OCI-LY7 (cell line): ENCODE measurements around the gene CDK14. TPM values are rescaled to one million over a fixed set of nuclear protein-coding genes. Genes with fewer than 3 reads are reported as not detected.

Experiments used
- BruUV-seq: library from RNA; stranded (reverse); fragments of 400-500 nt; replicated peaks from 2 replicates; lab custom pipeline; 2021; lab: Mats Ljungman, UMichigan
- CTCF ChIA-PET: fragments of 300-600 bp; sonication (Branson Sonifier 250); formaldehyde crosslinking; loops from one replicate; lab custom pipeline; 2022; ENCODE audit warnings: antibody characterized with exemption; ENCODE audit not compliant: unreplicated experiment; lab: Charles Lee
- POLR2A ChIA-PET: fragments of 300-600 bp; sonication (Branson Sonifier 250); formaldehyde crosslinking; loops from one replicate; lab custom pipeline; 2022; ENCODE audit warnings: antibody characterized with exemption; lab: Charles Lee
- DNase-seq: peaks from one replicate; pipeline ENCODE4 v3.0.0-alpha.2; 2015; ENCODE audit warnings: low spot score
- H2AFZ ChIP-seq: fragments of 200-600 bp; sonication (generic), shearing (Covaris generic); 2 replicates; pipeline ENCODE4 v1.6.1; 2014; ENCODE audit warnings: mild to moderate bottlenecking, antibody characterized with exemption, low read length, moderate library complexity
- H3K27ac ChIP-seq: fragments of 200-600 bp; sonication (generic); 2 replicates; pipeline ENCODE4 v1.5.1; 2014; ENCODE audit warnings: mixed run types, low read depth, mild to moderate bottlenecking, moderate library complexity, low read length, inconsistent platforms; ENCODE audit not compliant: poor library complexity, severe bottlenecking
- H3K36me3 ChIP-seq: fragments of 200-600 bp; sonication (generic); 2 replicates; pipeline ENCODE4 v1.6.1; 2014; ENCODE audit warnings: mild to moderate bottlenecking, antibody characterized with exemption, low read length, moderate library complexity, mixed read lengths; ENCODE audit not compliant: insufficient read depth
- H3K4me1 ChIP-seq: fragments of 200-600 bp; sonication (generic); 2 replicates; pipeline ENCODE4 v1.5.1; 2014; ENCODE audit warnings: mild to moderate bottlenecking, low read length; ENCODE audit not compliant: insufficient read depth, poor library complexity, severe bottlenecking
- H3K4me2 ChIP-seq: fragments of 200-600 bp; sonication (generic); 2 replicates; pipeline ENCODE4 v1.6.1; 2014; ENCODE audit warnings: mild to moderate bottlenecking, low read length
- H3K4me3 ChIP-seq: fragments of 200-600 bp; sonication (generic); 2 replicates; pipeline ENCODE4 v1.5.1; 2014; ENCODE audit warnings: mild to moderate bottlenecking, low read depth, low read length; ENCODE audit not compliant: poor library complexity, severe bottlenecking
- H3K79me2 ChIP-seq: fragments of 200-600 bp; sonication (generic); 2 replicates; pipeline ENCODE4 v1.6.1; 2016; ENCODE audit warnings: low read depth, mild to moderate bottlenecking, low read length, moderate library complexity, mixed read lengths; ENCODE audit not compliant: insufficient read depth
- H3K9me2 ChIP-seq: fragments of 200-600 bp; sonication (generic); 2 replicates; pipeline ENCODE4 v1.6.1; 2016; ENCODE audit warnings: mild to moderate bottlenecking, low read length, mixed read lengths; ENCODE audit not compliant: insufficient read depth
- H3K9me3 ChIP-seq: fragments of 200-600 bp; sonication (generic); 2 replicates; pipeline ENCODE4 v1.6.1; 2014; ENCODE audit warnings: mild to moderate bottlenecking, mixed run types, low read length, mixed read lengths
- H4K20me1 ChIP-seq: fragments of 200-600 bp; sonication (generic); 2 replicates; pipeline ENCODE4 v1.6.1; 2014; ENCODE audit warnings: mild to moderate bottlenecking, antibody characterized with exemption, low read length, moderate library complexity, mixed read lengths; ENCODE audit not compliant: insufficient read depth
- EZH2phosphoT487 ChIP-seq: fragments of 200-600 bp; sonication (generic); IDR thresholded peaks from 2 replicates; pipeline ENCODE4 v1.6.1; 2018; ENCODE audit warnings: low read depth, borderline replicate concordance, mild to moderate bottlenecking, mixed run types, antibody characterized with exemption, low read length, moderate library complexity, mixed read lengths
- intact Hi-C: fragments of 100-400 bp; cut with micrococcal nuclease; formaldehyde crosslinking; loops from one replicate; pipeline ENCODE4 v1.10.0; 2022; ENCODE audit not compliant: unreplicated experiment
- total RNA-seq, 2 experiments: library from RNA; depleted of rRNA in 1 of 2; stranded (reverse); fragments of >200 nt in 1 of 2; shearing (Covaris generic) in 1 of 2; gene quantifications; 2 replicates each; pipeline ENCODE4 v1.2.3, GENCODE V29; 2014 to 2022
- TF ChIP-seq, protein P1 (sequence below): fragments of 200-600 bp; sonication (generic); conservative IDR thresholded peaks from 2 replicates; pipeline ENCODE4 v1.5.1; 2014; ENCODE audit warnings: mild to moderate bottlenecking, antibody characterized with exemption, low read length, moderate library complexity, mixed read lengths

The CDK14 gene
- total RNA-seq, 2 experiments from 2014 or later, result 90.7 to 111 TPM

DNA sequence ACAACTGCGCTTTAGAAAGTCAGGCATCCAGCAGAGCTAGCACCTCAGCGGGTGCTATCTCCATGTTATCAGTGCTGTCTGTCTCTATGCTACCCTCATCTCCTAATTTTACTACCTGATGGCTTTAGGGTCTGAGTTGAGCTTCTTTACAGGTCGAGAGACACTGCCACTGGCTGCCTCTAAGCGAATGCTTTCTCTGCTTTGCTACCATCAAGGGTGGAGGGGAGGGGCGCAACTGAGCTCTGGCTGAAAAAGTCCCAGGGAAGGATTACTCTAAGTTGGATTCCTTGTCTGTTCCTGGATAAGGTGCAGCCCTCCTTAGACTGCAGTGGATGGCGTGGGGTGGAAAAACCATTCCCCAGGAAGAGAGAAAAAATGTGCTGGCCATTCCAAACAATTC is 105.7 kb downstream of the CDK14 start:
- no peaks in the 10 kb centered on the region for H3K9me2 ChIP-seq
- peaks cover 18% of the 10 kb centered on the region for H3K4me1 ChIP-seq
- intact Hi-C loops, result loop anchor here (10.0 kb wide), 1 partner anchor 133 kb away; no protein-coding TSS in a partner anchor
- H3K79me2 ChIP-seq, result no peaks in the 10 kb centered on the region
- BruUV-seq, result no TSS peak
- TF ChIP-seq, protein P1, sequence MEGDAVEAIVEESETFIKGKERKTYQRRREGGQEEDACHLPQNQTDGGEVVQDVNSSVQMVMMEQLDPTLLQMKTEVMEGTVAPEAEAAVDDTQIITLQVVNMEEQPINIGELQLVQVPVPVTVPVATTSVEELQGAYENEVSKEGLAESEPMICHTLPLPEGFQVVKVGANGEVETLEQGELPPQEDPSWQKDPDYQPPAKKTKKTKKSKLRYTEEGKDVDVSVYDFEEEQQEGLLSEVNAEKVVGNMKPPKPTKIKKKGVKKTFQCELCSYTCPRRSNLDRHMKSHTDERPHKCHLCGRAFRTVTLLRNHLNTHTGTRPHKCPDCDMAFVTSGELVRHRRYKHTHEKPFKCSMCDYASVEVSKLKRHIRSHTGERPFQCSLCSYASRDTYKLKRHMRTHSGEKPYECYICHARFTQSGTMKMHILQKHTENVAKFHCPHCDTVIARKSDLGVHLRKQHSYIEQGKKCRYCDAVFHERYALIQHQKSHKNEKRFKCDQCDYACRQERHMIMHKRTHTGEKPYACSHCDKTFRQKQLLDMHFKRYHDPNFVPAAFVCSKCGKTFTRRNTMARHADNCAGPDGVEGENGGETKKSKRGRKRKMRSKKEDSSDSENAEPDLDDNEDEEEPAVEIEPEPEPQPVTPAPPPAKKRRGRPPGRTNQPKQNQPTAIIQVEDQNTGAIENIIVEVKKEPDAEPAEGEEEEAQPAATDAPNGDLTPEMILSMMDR, result no peak
- TF ChIP-seq EZH2phosphoT487, result no peak
- H3K4me2 ChIP-seq, result peak overlapping the region; percentile 1; the same call in 1 of the 2 replicates
- CTCF ChIA-PET, result interaction anchor here (1.0 kb wide), 1 partner anchor 335 kb away, joined by 3 read pairs; no protein-coding TSS in a partner anchor
- H3K36me3 ChIP-seq, result no peaks in the 10 kb centered on the region
- H3K9me3 ChIP-seq, result no peaks in the 10 kb centered on the region
- no peaks in the 10 kb centered on the region for H4K20me1 ChIP-seq
- H3K4me3 ChIP-seq, result no peak overlapping the region
- DNase-seq, result no peak
- POLR2A ChIA-PET, result interaction anchor here (0.6 to 2.5 kb wide), 15 partner anchors 8 to 1137 kb away, joined by 3 to 15 read pairs (median 3); no protein-coding TSS in a partner anchor
- no peak overlapping the region for H3K27ac ChIP-seq
- H2AFZ ChIP-seq, result peak overlapping the region; percentile 97; the same call in 1 of the 2 replicates

DNA sequence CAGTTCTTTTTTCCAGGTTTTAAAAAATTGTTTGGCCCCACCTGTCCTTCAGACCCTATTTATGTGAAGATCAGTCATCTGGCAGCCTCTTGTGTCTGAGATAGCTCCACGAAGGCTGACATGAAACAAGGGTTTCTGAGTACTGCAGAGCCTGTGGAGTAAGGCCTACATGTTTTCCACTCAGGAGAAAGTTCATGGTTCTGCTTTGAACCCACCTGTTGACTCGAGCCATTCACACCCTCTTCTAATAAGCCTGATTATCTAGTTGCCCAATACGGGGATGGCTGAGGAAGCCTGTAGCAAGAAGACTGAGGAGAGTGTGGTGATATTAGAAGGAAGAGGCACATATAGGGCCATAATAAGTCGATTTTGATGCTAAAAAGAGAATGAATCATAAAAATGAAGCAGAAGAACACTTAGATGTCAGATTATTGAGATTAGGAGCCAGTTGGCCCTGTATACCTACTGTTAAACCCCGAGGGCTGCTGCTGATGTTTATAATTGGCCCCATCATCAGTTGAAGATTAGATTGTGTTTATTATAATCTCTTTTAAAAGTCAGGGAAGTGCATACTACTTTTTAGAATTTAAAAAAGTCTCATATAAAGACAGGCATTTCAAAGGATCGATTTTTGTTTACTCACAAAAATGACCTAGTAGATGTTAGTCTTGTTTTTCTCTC is 109.4 kb downstream of the CDK14 start:
- Histone ChIP-seq H3K4me2 (peak overlapping the region; percentile 31), H2AFZ (peak overlapping the region; percentile 95), H3K4me1 (peaks cover 44% of the 10 kb centered on the region), H3K27ac (no peak overlapping the region), H3K36me3 (no peaks in the 10 kb centered on the region), H4K20me1 (no peaks in the 10 kb centered on the region), H3K4me3 (no peak overlapping the region), H3K9me2 (no peaks in the 10 kb centered on the region), H3K9me3 (no peaks in the 10 kb centered on the region), H3K79me2 (peaks cover 19% of the 10 kb centered on the region)
- ChIA-PET CTCF (interaction anchor here (0.7 kb wide), 1 partner anchor 20 kb away, joined by 3 read pairs; no protein-coding TSS in a partner anchor), POLR2A (interaction anchor here (0.7 to 2.6 kb wide), 5 partner anchors 12 to 329 kb away, joined by 3 to 9 read pairs (median 3); no protein-coding TSS in a partner anchor)
- BruUV-seq, result no TSS peak
- intact Hi-C loops, result loop anchor here (5.0 to 10.0 kb wide), 3 partner anchors 108 to 557 kb away; partner anchors contain the start of genes CDK14 and FZD1
- TF ChIP-seq, protein P1, result no peak
- DNase-seq, result no peak
